Lower leg skin (tissue), 3 donors: ENCODE measurements around the gene DCAF7.

ENCODE experiments used
- POLR2A ChIP-seq, 2 donors: fragments of 450-650 bp; IDR thresholded peaks; one replicate each; pipeline ENCODE4 v1.6.1; 2016 to 2017; ENCODE audit warnings: antibody characterized with exemption in 2 of 2, mild to moderate bottlenecking in 1 of 2, moderate library complexity in 1 of 2
- TF ChIP-seq, protein P1 (sequence below), 3 donors: fragments of 450-650 bp; IDR thresholded peaks; one replicate each; pipeline ENCODE4 v1.5.1; 2016; ENCODE audit warnings: antibody characterized with exemption in 3 of 3, mild to moderate bottlenecking in 3 of 3, moderate library complexity in 2 of 3

- TF ChIP-seq, protein P1, sequence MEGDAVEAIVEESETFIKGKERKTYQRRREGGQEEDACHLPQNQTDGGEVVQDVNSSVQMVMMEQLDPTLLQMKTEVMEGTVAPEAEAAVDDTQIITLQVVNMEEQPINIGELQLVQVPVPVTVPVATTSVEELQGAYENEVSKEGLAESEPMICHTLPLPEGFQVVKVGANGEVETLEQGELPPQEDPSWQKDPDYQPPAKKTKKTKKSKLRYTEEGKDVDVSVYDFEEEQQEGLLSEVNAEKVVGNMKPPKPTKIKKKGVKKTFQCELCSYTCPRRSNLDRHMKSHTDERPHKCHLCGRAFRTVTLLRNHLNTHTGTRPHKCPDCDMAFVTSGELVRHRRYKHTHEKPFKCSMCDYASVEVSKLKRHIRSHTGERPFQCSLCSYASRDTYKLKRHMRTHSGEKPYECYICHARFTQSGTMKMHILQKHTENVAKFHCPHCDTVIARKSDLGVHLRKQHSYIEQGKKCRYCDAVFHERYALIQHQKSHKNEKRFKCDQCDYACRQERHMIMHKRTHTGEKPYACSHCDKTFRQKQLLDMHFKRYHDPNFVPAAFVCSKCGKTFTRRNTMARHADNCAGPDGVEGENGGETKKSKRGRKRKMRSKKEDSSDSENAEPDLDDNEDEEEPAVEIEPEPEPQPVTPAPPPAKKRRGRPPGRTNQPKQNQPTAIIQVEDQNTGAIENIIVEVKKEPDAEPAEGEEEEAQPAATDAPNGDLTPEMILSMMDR (IDR thresholded peaks at IDR 0.05) = no peak
- no peak for TF ChIP-seq POLR2A (IDR thresholded peaks at IDR 0.05)
Observed at GRCh38 chr17:63600569-63601438, 50.5 kb downstream of the DCAF7 start, which contains the start of gene TACO1.
